Smooth muscle cell (in vitro differentiated cells): ENCODE results near the gene TJP1. TPM values are rescaled to one million over a fixed set of nuclear protein-coding genes. Genes with fewer than 3 reads are reported as not detected.

Experiments
- DNase-seq: peaks from one replicate; lab custom pipeline; 2025; ENCODE audit not compliant: unreplicated experiment; lab: John Stamatoyannopoulos, UW
- H2AFZ ChIP-seq: fragments of 200-600 bp; sonication (generic); 2 replicates; pipeline ENCODE4 v1.6.0; 2016; ENCODE audit warnings: antibody characterized with exemption, low read depth, mild to moderate bottlenecking
- H3F3A ChIP-seq: fragments of 200-600 bp; sonication (generic); 2 replicates; pipeline ENCODE4 v1.6.0; 2017; ENCODE audit warnings: antibody characterized with exemption, low read depth
- H3K27ac ChIP-seq: fragments of 200-600 bp; sonication (generic); 2 replicates; pipeline ENCODE4 v1.5.1; 2016; ENCODE audit warnings: low read depth, mild to moderate bottlenecking
- H3K27me3 ChIP-seq: fragments of 200-600 bp; sonication (generic); 2 replicates; pipeline ENCODE4 v1.6.1; 2016; ENCODE audit warnings: low read depth, mild to moderate bottlenecking
- H3K36me3 ChIP-seq: fragments of 200-600 bp; sonication (generic); 2 replicates; pipeline ENCODE4 v1.5.1; 2016; ENCODE audit warnings: low read depth
- H3K4me1 ChIP-seq: fragments of 200-600 bp; sonication (generic); 2 replicates; pipeline ENCODE4 v1.5.1; 2016; ENCODE audit warnings: low read depth
- H3K4me2 ChIP-seq: fragments of 200-600 bp; sonication (generic); 2 replicates; pipeline ENCODE4 v1.6.0; 2016; ENCODE audit warnings: mild to moderate bottlenecking
- H3K4me3 ChIP-seq: fragments of 200-600 bp; sonication (generic); 2 replicates; pipeline ENCODE4 v1.5.1; 2016; ENCODE audit warnings: mild to moderate bottlenecking
- H3K79me2 ChIP-seq: fragments of 200-600 bp; sonication (generic); 2 replicates; pipeline ENCODE4 v1.6.0; 2016; ENCODE audit warnings: low read depth, mild to moderate bottlenecking
- H3K9ac ChIP-seq: fragments of 200-600 bp; sonication (generic); 2 replicates; pipeline ENCODE4 v1.6.0; 2016; ENCODE audit warnings: low read depth
- H3K9me3 ChIP-seq: fragments of 200-600 bp; sonication (generic); replicated peaks from 2 replicates; pipeline ENCODE4 v1.5.1; 2016; ENCODE audit warnings: low read depth
- H4K20me1 ChIP-seq: fragments of 200-600 bp; sonication (generic); 2 replicates; pipeline ENCODE4 v1.6.0; 2016; ENCODE audit warnings: low read depth
- CTCF ChIP-seq: fragments of 200-600 bp; sonication (generic); IDR thresholded peaks from 2 replicates; pipeline ENCODE4 v1.5.1; 2017; ENCODE audit warnings: borderline replicate concordance, mild to moderate bottlenecking, antibody characterized with exemption; ENCODE audit not compliant: insufficient read depth, poor library complexity, severe bottlenecking
- WGBS: methylation state at CpG from one replicate; pipeline ENCODE4 v1.1.7; 2016; ENCODE audit warnings: low lambda C conversion rate; 5-methylcytosine and 5-hydroxymethylcytosine counted together
- polyA plus RNA-seq: library from polyadenylated mRNA; unstranded; fragments of >200 nt; fragmentation: Nextera tagmentation; extraction: Ambion mirVana; gene quantifications from 2 replicates; pipeline ENCODE4 v1.2.1, GENCODE V29; 2016
- total RNA-seq: library from RNA; depleted of rRNA; stranded (reverse); fragments of >200 nt; gene quantifications from 2 replicates; pipeline ENCODE4 v1.2.3, GENCODE V29; 2014

The TJP1 gene
- total and polyA plus RNA-seq, 2 experiments from 2014 or later: 28.4 to 73.1 TPM

- H3K4me2 ChIP-seq: no peak overlapping the region
- DNase-seq: no peak
- 89% methylated on average over 4 of the region's 4 CpGs for WGBS
These were observed 13.0 kb upstream of the TJP1 start for GRCh38 chr15:29835301-29835700.

GRCh38 chr15:29832709-29833108 lies 10.4 kb upstream of the TJP1 start:
- H3K9me3 ChIP-seq: no peaks in the 10 kb centered on the region
- TF ChIP-seq CTCF: no peak
- no peak overlapping the region for H3K9ac ChIP-seq
- H3K79me2 ChIP-seq: no peaks in the 10 kb centered on the region
- H3K4me1 ChIP-seq: no peaks in the 10 kb centered on the region
- H3F3A ChIP-seq: no peaks in the 10 kb centered on the region
- H3K4me2 ChIP-seq: no peak overlapping the region
- no peaks in the 10 kb centered on the region for H3K27me3 ChIP-seq
- H3K36me3 ChIP-seq: no peaks in the 10 kb centered on the region
- H3K27ac ChIP-seq: no peak overlapping the region
- no peak overlapping the region for H2AFZ ChIP-seq
- 90% methylated on average over 3 of the region's 3 CpGs for WGBS
- no peak overlapping the region for H3K4me3 ChIP-seq
- no peak for DNase-seq
- H4K20me1 ChIP-seq: no peaks in the 10 kb centered on the region

More at GRCh38 chr15:29835301-29835700, 13.0 kb upstream of the TJP1 start:
- no peaks in the 10 kb centered on the region for H3K36me3 ChIP-seq
- H3K9me3 ChIP-seq: no peaks in the 10 kb centered on the region
- no peak for TF ChIP-seq CTCF
- H3K4me3 ChIP-seq: no peak overlapping the region
- no peaks in the 10 kb centered on the region for H3K79me2 ChIP-seq
- no peaks in the 10 kb centered on the region for H3K4me1 ChIP-seq
- H3K9ac ChIP-seq: no peak overlapping the region
- H3F3A ChIP-seq: no peaks in the 10 kb centered on the region
- H3K27ac ChIP-seq: no peak overlapping the region
- H2AFZ ChIP-seq: no peak overlapping the region
- H4K20me1 ChIP-seq: no peaks in the 10 kb centered on the region
- no peaks in the 10 kb centered on the region for H3K27me3 ChIP-seq

- H3K79me2 ChIP-seq: no peaks in the 10 kb centered on the region
- no peak overlapping the region for H3K27ac ChIP-seq
- H3F3A ChIP-seq: peaks cover 6% of the 10 kb centered on the region
- peak overlapping the region; percentile 83 for H2AFZ ChIP-seq
- H3K36me3 ChIP-seq: no peaks in the 10 kb centered on the region
- H3K27me3 ChIP-seq: no peaks in the 10 kb centered on the region
- no peak overlapping the region for H3K4me2 ChIP-seq
- H4K20me1 ChIP-seq: no peaks in the 10 kb centered on the region
- no peak for DNase-seq
- WGBS: 72% methylated on average over 8 of the region's 8 CpGs
- no peak overlapping the region for H3K9ac ChIP-seq
- H3K4me1 ChIP-seq: peaks cover 11% of the 10 kb centered on the region
- no peak for TF ChIP-seq CTCF
- no peak overlapping the region for H3K4me3 ChIP-seq
- H3K9me3 ChIP-seq: no peaks in the 10 kb centered on the region
These were observed 4.9 kb upstream of the TJP1 start for GRCh38 chr15:29826908-29827820.
